ENCODE data around the gene DIRAS3. TPM values are rescaled to one million over a fixed set of nuclear protein-coding genes. Genes with fewer than 3 reads are reported as not detected.

Gene DIRAS3
- polyA plus RNA-seq, 1 donor from 2014 or later = not detected

DNA sequence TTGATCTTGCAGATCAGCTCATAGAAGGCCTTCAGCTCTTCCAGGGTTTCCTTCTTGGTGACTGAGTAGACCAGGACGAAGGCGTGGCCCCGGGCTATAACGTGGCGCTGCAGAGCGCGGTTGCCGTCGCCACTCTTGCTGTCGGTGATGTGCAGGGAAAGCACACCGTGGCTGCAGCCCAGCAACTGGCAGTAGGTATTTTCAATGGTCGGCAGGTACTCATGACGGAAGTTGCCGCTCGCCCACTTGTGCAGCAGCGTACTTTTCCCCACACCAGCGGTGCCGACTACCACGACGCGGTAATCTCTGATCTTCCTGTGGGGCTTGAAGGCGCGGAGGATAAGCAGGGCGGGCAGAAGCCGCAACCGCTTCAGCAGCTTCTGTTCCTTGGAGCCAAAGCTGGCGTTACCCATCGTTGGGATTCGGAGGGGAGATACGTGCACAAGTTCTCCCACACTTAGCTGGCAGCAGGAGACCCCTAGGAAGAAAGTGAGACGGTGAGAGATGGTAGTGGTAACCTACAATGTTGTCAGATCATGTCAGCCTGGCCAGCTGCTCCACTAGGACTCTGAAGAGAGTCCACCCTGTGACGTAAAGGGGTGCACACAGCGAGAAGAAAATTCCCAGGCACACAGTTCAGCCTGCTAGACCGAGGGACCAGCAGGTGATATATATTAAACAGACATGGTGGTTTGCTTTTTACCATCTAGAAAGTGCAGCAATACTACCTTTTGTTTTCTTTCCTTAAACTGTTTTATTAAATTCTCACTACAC is 3.4 kb downstream of the DIRAS3 start:
- H3K27me3 Mint-ChIP-seq = peaks cover 13% of the 10 kb centered on the region
- H3K9me3 Mint-ChIP-seq = peaks cover 0 to 3% (median 0%) of the 10 kb centered on the region in 3 donors
- H3K27ac Mint-ChIP-seq = no peak overlapping the region
- no peaks in the 10 kb centered on the region for H3K4me1 Mint-ChIP-seq
- no peak overlapping the region for H3K4me3 Mint-ChIP-seq
- no peaks in the 10 kb centered on the region for H3K36me3 Mint-ChIP-seq

DNA sequence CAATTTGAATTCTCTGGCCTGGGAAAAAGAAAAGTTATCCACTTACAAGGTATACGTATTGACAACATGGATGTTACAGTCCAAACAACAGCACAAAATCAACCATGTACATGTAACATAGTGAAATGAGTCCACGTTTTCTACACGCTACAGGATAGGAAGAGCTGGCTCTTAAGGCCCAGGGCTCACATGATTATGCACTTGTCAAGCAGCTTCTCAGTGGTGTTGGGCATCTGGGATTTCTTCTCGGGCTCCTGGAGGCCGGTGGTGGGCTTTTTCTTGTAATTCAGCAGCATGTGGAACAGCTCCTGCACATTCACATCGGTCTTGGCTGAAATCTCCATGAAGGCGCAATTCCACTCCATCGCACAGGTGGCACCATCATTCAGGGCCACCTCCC is 4.0 kb downstream of the DIRAS3 start:
- Mint-ChIP-seq H3K4me1 (no peaks in the 10 kb centered on the region), H3K36me3 (no peaks in the 10 kb centered on the region), H3K4me3 (no peak overlapping the region)

DNA sequence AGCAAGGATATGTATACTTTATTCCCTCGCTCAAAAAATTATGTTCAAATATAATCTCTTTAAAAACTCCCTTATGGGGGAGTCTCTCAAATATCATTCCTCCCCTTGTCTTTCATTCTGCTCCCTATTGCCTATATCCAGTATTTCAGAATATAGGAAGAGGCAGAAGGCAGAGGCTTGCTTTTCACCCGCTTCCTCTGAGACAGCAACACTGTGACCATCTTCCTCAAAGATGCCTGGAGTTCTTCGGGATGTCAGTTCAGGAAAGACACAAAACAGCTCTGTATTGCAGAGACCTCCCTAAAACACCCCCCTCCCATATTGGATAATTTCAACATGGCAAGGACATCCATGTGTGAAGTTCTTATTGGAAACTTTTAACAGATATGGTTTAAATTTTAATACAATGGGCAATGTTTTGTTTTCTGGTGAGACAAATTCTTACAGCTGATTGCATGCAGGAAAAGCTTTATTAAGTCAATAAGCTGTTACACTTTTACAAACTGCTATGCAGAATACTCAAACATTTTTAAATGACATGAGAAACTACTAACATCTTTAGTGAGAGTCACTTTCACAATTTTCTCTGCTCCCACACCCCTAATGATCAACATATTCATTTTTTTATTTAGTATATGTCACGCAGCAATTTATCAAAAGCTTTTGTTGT is 4.8 kb downstream of the DIRAS3 start:
- no peak overlapping the region for H3K4me3 Mint-ChIP-seq

More for the DNA sequence above, 4.0 kb downstream of the DIRAS3 start:
- Mint-ChIP-seq H3K27ac (no peak overlapping the region), H3K27me3 (peaks cover 11% of the 10 kb centered on the region), H3K9me3 (peaks cover 0 to 3% (median 2%) of the 10 kb centered on the region in 3 donors)

DNA sequence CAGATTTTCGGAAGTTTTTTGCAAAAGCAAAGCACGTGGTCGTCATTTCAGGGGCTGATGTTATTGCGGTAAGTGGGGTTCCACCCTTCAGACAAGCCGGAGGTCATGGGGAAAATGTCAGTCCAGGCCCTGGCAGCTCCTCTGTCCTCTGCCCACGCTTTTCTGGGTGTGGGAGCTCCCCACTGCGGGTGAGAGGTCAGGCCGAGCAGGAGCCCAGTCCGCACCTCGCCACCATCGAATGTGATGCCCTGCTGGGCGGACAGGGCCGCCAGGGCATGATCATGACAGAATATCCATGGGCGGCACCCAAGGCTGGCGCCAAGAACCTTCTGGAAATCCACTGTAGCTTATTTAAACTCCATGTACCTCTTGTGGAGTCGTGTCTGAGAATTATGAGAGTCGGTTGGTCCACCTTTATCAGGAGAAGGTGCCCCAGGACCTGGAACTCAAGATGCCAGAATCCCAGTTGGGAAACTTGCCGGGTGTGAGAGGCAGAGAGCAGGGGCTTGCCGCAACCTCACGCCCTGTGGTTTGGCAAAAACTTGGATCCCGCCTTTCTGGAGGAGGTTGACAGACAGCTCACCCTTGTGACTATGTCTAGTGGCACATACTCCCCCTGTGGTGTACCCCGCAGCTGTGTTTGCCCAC is 6.9 kb downstream of the DIRAS3 start:
- Mint-ChIP-seq H3K27me3 (peaks cover 4% of the 10 kb centered on the region), H3K36me3 (no peaks in the 10 kb centered on the region), H3K9me3 (peaks cover 0 to 3% (median 0%) of the 10 kb centered on the region in 3 donors), H3K4me1 (no peaks in the 10 kb centered on the region), H3K27ac (no peak overlapping the region), H3K4me3 (no peak overlapping the region)

More for the DNA sequence above, 4.8 kb downstream of the DIRAS3 start:
- peaks cover 10% of the 10 kb centered on the region for H3K27me3 Mint-ChIP-seq
- H3K27ac Mint-ChIP-seq = no peak overlapping the region
- H3K9me3 Mint-ChIP-seq = peaks cover 0 to 3% (median 2%) of the 10 kb centered on the region in 3 donors
- no peaks in the 10 kb centered on the region for H3K4me1 Mint-ChIP-seq
- no peaks in the 10 kb centered on the region for H3K36me3 Mint-ChIP-seq

DNA sequence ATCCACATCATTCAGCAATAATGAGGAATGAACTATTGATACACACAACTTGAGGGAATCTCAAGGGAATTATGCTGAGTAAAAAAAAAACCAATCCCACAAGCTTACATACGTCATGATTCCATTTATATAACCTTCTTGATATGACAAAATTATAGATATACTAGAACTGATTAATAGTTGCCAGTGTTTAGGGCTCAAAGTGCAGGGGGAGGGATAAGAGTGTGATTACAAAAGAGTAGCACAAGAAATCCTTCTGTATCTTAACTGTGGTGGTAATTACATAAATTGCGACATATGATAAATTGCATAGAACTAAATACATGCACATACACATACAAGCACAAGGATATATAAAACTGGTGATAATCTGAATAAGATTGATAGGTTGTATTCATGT is 13.5 kb downstream of the DIRAS3 start:
- no peaks in the 10 kb centered on the region for H3K36me3 Mint-ChIP-seq
- no peak overlapping the region for H3K27ac Mint-ChIP-seq
- no peaks in the 10 kb centered on the region for H3K4me1 Mint-ChIP-seq
- H3K4me3 Mint-ChIP-seq = no peak overlapping the region
- no peaks in the 10 kb centered on the region for H3K27me3 Mint-ChIP-seq
- peaks cover 0 to 8% (median 5%) of the 10 kb centered on the region in 3 donors for H3K9me3 Mint-ChIP-seq

DNA sequence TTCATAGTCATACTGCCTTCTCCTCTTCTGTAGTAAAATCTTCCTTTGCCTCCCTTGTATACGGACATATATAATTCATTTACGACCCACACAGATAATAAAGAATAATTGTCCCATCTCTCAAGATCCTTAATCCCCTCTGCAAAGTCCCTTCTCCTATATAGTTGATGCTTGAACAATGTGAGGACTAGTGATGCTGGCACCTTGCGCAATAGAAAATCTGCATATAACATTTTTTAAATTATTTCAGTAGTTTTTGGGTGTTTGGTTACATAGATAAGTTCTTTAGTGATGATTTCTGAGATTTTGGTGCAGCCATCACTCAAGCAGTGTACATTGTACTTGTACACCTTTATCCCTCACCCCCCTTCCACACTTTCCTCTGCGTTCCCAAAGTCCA is 21.0 kb downstream of the DIRAS3 start:
- H3K27ac Mint-ChIP-seq = no peak overlapping the region
- no peaks in the 10 kb centered on the region for H3K27me3 Mint-ChIP-seq
- no peaks in the 10 kb centered on the region for H3K4me1 Mint-ChIP-seq
- H3K9me3 Mint-ChIP-seq = peaks cover 0 to 2% (median 1%) of the 10 kb centered on the region in 3 donors
- no peaks in the 10 kb centered on the region for H3K36me3 Mint-ChIP-seq
- H3K4me3 Mint-ChIP-seq = no peak overlapping the region

DNA sequence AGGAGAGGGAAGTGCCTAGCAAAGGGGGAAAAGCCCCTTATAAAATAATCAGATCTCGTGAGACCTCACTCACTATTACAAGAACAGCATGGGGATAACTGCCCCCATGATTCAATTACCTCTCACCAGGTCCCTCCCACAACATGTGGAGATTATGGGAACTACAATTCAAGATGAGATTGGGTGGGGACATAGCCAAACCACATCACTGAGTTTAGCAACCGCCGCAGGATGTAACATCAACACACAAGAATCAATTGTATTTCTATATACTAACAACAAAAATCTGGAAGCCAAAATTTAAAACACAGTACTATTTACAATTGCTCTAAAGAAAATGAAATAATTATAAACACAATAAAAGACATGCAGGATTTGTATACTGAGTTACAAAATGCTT is 21.9 kb downstream of the DIRAS3 start:
- peaks cover 0 to 1% (median 0%) of the 10 kb centered on the region in 3 donors for H3K9me3 Mint-ChIP-seq
- H3K36me3 Mint-ChIP-seq = no peaks in the 10 kb centered on the region
- no peak overlapping the region for H3K27ac Mint-ChIP-seq

DNA sequence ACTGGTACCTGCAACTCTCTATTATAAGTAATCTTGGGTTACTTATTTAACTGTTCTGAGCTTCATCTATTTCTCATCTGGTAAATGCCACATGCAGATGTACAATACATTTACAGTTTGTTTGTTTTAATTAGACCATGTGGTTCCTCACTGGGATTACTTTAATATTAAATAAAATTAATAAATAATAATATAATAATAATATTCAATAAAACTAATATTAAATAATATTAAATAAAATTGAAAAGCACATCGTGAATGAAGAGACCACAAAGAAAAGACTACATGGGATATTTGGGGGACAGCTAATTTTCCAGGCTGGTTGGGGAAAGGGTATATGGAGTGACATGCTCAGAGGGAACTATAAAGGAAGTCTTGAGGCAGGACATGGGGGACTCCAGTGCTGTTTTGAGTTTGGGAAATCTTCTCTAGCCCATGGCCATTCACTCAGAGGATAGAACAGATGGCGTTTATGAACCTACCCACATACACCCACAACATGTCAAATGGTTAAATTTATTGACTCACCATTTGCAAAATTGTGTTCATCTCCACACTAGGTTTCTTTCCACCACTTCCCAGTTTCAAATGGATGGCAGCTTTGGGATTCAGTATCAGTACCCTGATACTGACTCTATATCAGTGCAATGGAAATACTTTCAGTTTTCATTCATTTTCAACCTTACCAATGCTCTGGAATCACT is 25.6 kb downstream of the DIRAS3 start:
- H3K27me3 Mint-ChIP-seq = no peaks in the 10 kb centered on the region
- H3K4me1 Mint-ChIP-seq = no peaks in the 10 kb centered on the region
- H3K36me3 Mint-ChIP-seq = no peaks in the 10 kb centered on the region
- H3K27ac Mint-ChIP-seq = no peak overlapping the region
- H3K4me3 Mint-ChIP-seq = no peak overlapping the region
- H3K9me3 Mint-ChIP-seq = peaks cover 0 to 3% (median 0%) of the 10 kb centered on the region in 3 donors

More for the DNA sequence above, 21.9 kb downstream of the DIRAS3 start:
- H3K4me1 Mint-ChIP-seq = no peaks in the 10 kb centered on the region
- no peak overlapping the region for H3K4me3 Mint-ChIP-seq
- H3K27me3 Mint-ChIP-seq = no peaks in the 10 kb centered on the region

DNA sequence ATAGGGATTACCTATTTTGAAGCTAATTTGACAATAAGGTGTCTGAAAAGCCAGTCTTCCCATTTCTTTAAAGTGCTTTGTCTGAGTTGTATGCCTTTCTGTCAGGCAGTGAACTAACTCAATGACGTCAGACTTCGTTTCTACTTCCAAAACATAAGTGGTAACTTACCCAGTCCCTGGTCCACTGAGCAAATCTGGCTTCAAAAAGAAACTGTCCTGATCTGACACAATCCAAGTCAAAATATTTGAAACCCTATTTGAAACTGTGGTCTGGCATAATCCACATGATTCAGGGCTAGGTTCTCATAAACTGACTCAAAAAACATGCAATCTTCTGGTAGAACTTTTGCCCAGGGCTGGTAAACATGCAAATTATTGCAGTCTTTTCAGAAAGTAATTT is 34.0 kb downstream of the DIRAS3 start:
- peaks cover 0 to 3% (median 2%) of the 10 kb centered on the region in 3 donors for H3K9me3 Mint-ChIP-seq
- H3K27ac Mint-ChIP-seq = no peak overlapping the region
- no peaks in the 10 kb centered on the region for H3K4me1 Mint-ChIP-seq
- no peaks in the 10 kb centered on the region for H3K36me3 Mint-ChIP-seq
- no peak overlapping the region for H3K4me3 Mint-ChIP-seq
- H3K27me3 Mint-ChIP-seq = peaks cover 4% of the 10 kb centered on the region

DNA sequence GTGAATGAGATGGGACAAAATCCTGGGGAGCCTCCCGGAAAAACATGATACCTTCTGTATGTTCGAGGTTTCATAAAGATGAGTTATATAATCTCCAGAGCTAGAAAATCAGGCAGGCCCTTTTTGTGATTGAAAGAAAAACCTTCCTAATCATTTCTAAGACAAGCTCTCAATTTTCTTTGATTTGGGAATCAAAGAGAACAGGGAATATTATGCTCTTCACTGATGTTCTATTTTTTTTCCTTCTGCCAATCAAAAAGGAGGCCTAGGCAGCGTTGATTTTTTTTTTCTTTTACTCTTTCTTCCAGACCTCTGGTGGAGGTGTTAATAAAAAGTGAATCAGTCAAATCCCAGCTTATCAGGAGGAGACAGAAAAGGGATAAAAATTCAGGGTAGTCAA is 34.5 kb downstream of the DIRAS3 start:
- no peaks in the 10 kb centered on the region for H3K4me1 Mint-ChIP-seq
- no peak overlapping the region for H3K27ac Mint-ChIP-seq
- H3K27me3 Mint-ChIP-seq = peaks cover 4% of the 10 kb centered on the region
- H3K36me3 Mint-ChIP-seq = no peaks in the 10 kb centered on the region
- H3K4me3 Mint-ChIP-seq = no peak overlapping the region
- peaks cover 0 to 3% (median 2%) of the 10 kb centered on the region in 3 donors for H3K9me3 Mint-ChIP-seq

DNA sequence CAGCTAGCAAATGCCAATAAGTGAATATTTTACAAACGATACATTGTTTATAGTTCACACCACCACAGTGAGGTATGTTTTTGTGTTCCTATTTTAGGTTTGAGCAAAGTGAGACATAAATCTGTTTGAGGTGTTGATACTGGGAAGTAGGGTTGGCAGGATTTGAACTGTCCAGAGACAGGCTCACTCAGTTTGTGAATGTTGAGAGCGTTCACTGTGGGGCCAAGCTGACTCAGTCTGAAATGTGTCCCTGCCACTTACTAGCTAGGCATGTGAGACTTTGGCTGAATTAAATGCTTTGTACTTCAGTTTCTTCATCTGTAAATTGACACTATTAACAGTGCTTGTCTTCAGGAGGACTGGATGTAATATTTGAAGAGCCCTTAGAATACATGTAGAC is 35.1 kb downstream of the DIRAS3 start:
- Mint-ChIP-seq H3K4me3 (no peak overlapping the region), H3K36me3 (no peaks in the 10 kb centered on the region), H3K27ac (no peak overlapping the region), H3K9me3 (peaks cover 0 to 3% (median 2%) of the 10 kb centered on the region in 3 donors), H3K27me3 (peaks cover 4% of the 10 kb centered on the region), H3K4me1 (no peaks in the 10 kb centered on the region)

DNA sequence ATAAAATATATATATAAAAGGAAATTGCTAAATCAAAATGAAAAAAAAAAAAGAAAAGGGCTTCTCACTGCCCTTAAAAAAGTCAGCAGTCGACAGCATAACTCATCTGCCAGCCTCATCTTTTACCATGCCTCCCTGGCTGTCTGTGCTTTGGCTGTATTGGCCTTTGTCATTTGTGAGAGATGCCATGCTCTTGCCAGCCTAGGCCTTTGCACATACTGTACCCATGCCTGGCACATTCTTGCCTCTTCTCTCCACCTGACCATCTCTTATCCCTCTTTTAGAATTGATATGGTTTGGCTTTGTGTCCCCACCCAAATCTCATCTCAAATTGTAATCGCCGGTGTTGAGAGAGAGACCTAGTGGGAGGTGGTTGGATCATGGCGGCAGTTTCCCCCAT is 37.1 kb downstream of the DIRAS3 start:
- peaks cover 0 to 2% (median 0%) of the 10 kb centered on the region in 3 donors for H3K9me3 Mint-ChIP-seq
- H3K27ac Mint-ChIP-seq = no peak overlapping the region
- H3K4me1 Mint-ChIP-seq = no peaks in the 10 kb centered on the region
- H3K36me3 Mint-ChIP-seq = no peaks in the 10 kb centered on the region
- H3K4me3 Mint-ChIP-seq = no peak overlapping the region
- H3K27me3 Mint-ChIP-seq = peaks cover 4% of the 10 kb centered on the region

DNA sequence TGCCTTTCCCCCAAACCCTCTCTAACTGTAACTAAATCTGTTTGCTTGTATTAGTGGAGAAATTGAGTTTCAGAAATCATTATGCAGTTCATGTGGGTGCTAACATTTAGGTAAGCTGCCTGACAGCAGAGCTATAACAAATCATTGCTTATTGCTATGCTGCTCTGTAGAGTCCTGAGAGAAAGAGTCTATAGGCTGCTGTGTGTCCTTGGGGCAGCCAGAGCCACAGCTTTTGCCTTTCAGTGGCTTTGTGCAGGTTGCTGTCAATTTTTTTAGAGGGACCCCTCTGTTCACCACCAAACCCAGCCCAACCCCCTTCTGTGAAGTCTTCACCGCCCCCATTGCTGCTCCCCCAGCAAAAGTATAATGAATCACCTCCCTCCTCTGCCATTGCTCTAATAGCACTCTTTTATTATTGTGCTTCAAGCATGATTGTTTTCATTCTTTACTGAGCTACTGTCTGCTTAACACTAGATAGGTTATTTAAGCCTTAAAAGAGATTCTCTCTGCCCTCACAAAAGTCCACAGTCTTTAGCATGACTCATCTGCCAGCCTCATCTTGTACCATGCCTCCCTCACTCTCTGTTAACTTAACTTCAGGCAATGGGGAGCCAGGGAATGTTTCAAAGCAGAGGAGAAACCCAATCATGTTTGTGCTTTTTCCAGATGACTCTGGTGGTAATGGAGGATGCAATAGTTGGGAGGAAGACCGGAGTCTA is 38.6 kb downstream of the DIRAS3 start:
- Mint-ChIP-seq H3K36me3 (no peaks in the 10 kb centered on the region), H3K27me3 (peaks cover 5% of the 10 kb centered on the region), H3K27ac (no peak overlapping the region), H3K9me3 (peaks cover 0 to 2% (median 0%) of the 10 kb centered on the region in 3 donors), H3K4me1 (no peaks in the 10 kb centered on the region), H3K4me3 (no peak overlapping the region)

DNA sequence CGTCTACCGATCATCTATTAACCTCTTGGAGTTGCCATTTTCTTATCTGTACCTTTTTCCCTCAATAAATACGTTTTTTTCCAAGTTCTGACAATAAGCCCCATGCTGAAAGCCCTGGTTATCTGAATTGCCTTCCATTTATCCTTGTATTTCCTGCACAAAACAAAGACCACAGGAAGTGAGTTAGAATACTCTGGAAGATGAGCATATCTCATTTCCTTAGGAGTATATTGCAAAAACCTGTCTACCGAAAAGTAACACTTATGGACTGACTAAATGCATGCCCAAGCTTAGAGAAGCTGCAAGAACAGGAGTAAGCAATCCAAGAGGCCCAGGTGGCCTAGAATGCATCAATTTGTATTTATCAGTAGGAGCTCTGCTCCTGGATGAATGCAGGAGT is 39.9 kb downstream of the DIRAS3 start:
- Mint-ChIP-seq H3K36me3 (no peaks in the 10 kb centered on the region), H3K4me1 (no peaks in the 10 kb centered on the region), H3K27ac (no peak overlapping the region), H3K9me3 (peaks cover 0 to 4% (median 0%) of the 10 kb centered on the region in 3 donors), H3K27me3 (peaks cover 5% of the 10 kb centered on the region), H3K4me3 (no peak overlapping the region)

All from IgD-negative memory B cell (primary cell).